Measurements from ENCODE around the gene L3MBTL4.
"Not testable (repeated sequence)": the region's sequence is repeated elsewhere in the genome, so short reads cannot be mapped to it uniquely, and the experiment has no call there.

The L3MBTL4 gene

GRCh38 chr18:6271585-6271984, 143.1 kb downstream of the L3MBTL4 start:
- no peak for ATAC-seq
- H3K9me3 Mint-ChIP-seq: peaks cover 4% of the 10 kb centered on the region
- peaks cover 13% of the 10 kb centered on the region for H3K36me3 Mint-ChIP-seq
- no peak overlapping the region for H3K4me3 Mint-ChIP-seq
- no peaks in the 10 kb centered on the region for H3K4me1 Mint-ChIP-seq
- no peaks in the 10 kb centered on the region for H3K27me3 Mint-ChIP-seq
- no peak overlapping the region for H3K27ac Mint-ChIP-seq

- Mint-ChIP-seq H3K27ac (no peak overlapping the region), H3K36me3 (peaks cover 13% of the 10 kb centered on the region), H3K4me1 (no peaks in the 10 kb centered on the region), H3K9me3 (peaks cover 4% of the 10 kb centered on the region), H3K4me3 (no peak overlapping the region), H3K27me3 (no peaks in the 10 kb centered on the region)
- peak; percentile 16 for ATAC-seq
These were observed 143.9 kb downstream of the L3MBTL4 start for GRCh38 chr18:6270771-6271216.

DNA sequence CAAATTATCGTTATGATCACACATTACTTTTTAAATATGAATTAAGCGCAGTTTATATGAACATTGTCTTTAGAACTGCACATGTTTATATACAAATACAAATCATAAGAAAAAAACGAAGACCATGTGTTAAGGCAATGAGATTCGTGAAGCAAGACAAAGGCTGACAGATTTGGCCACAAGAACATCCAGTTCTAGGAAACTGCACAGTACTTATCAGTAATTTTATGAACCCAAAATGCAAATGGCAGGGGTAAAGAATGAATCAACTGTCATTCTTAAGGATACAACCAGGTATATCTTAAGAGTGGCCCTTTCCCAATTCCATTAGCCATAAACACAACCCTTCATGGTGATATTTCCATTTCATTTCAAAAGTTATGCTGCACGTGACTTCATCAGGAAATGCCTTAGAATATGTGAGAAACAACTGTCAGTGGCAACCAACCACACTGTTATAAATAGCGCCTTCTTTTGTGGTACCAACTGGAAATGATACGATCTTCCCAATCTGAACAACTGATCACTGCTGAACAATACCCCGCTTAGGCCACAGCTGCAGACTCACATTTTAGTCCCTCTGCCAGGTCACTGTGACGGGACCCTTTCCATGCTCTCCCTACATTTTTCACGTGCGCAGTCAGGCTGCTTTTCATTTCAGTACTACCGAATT, 144.9 kb downstream of the L3MBTL4 start:
- ATAC-seq: no peak
- no peak overlapping the region for H3K4me3 Mint-ChIP-seq

GRCh38 chr18:6266212-6266611, 148.5 kb downstream of the L3MBTL4 start:
- Mint-ChIP-seq H3K9me3 (peaks cover 6% of the 10 kb centered on the region), H3K27ac (no peak overlapping the region), H3K27me3 (no peaks in the 10 kb centered on the region), H3K36me3 (peaks cover 7% of the 10 kb centered on the region), H3K4me3 (no peak overlapping the region), H3K4me1 (no peaks in the 10 kb centered on the region)
- ATAC-seq: no peak

More for the DNA sequence above, 144.9 kb downstream of the L3MBTL4 start:
- peaks cover 4% of the 10 kb centered on the region for H3K9me3 Mint-ChIP-seq
- H3K27ac Mint-ChIP-seq: no peak overlapping the region
- peaks cover 13% of the 10 kb centered on the region for H3K36me3 Mint-ChIP-seq
- no peaks in the 10 kb centered on the region for H3K27me3 Mint-ChIP-seq
- H3K4me1 Mint-ChIP-seq: no peaks in the 10 kb centered on the region

- Mint-ChIP-seq H3K4me1 (no peaks in the 10 kb centered on the region), H3K4me3 (no peak overlapping the region), H3K27me3 (no peaks in the 10 kb centered on the region), H3K36me3 (peaks cover 21% of the 10 kb centered on the region), H3K9me3 (peaks cover 22% of the 10 kb centered on the region), H3K27ac (no peak overlapping the region)
- ATAC-seq: no peak
These were observed 152.8 kb downstream of the L3MBTL4 start for GRCh38 chr18:6261938-6262337.

DNA sequence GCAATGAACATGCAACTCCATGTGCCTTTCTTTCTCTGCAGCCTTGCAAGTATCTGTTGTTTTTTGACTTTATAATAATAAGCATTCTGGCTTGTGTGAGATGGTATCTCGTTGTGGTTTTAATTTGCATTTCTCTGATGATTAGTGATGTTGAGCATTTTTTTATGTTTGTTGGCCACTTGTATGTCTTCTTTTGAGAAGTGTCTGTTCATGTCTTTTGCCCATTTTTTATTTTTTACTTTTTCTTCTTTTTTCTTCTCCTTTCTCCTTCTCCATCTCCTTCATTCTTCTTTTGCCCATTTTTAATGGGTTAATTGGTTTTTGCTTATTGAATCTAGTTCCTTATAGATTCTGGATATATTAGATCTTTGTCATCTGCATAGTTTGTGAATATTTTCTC, 155.4 kb downstream of the L3MBTL4 start:
- peaks cover 22% of the 10 kb centered on the region for H3K9me3 Mint-ChIP-seq
- ATAC-seq: not testable (repeated sequence)

GRCh38 chr18:6257950-6258349, 156.8 kb downstream of the L3MBTL4 start:
- Mint-ChIP-seq H3K9me3 (peaks cover 25% of the 10 kb centered on the region), H3K27ac (no peak overlapping the region), H3K36me3 (peaks cover 25% of the 10 kb centered on the region), H3K27me3 (no peaks in the 10 kb centered on the region), H3K4me1 (peaks cover 5% of the 10 kb centered on the region), H3K4me3 (no peak overlapping the region)
- ATAC-seq: no peak

More for the DNA sequence above, 155.4 kb downstream of the L3MBTL4 start:
- H3K27me3 Mint-ChIP-seq, H3K27ac Mint-ChIP-seq, H3K4me3 Mint-ChIP-seq, H3K4me1 Mint-ChIP-seq: not testable (repeated sequence)
- peaks cover 21% of the 10 kb centered on the region for H3K36me3 Mint-ChIP-seq

DNA sequence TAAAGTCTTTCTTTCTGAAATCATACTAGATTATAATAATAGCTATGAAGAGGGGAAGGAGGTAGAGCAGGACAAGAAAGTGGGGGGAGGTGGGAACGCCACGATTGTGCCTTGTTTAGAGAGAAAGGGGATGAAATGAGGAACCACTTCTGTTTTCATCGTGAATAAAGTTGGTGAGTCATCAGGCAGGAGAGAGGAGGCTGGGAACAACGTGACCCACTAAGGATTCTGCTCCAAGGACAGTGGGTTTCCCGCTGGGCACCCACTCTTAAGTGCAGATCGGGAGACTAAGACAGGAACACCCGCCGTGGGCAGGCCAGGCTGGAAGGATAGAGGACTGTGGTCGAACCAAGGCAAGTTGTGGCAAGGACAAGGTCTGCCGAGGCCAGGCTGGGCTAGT, 158.2 kb downstream of the L3MBTL4 start:
- H3K4me3 Mint-ChIP-seq: no peak overlapping the region
- no peak overlapping the region for H3K27ac Mint-ChIP-seq
- no peak for ATAC-seq
- H3K4me1 Mint-ChIP-seq: peaks cover 5% of the 10 kb centered on the region
- H3K36me3 Mint-ChIP-seq: peaks cover 25% of the 10 kb centered on the region
- H3K27me3 Mint-ChIP-seq: no peaks in the 10 kb centered on the region
- H3K9me3 Mint-ChIP-seq: peaks cover 25% of the 10 kb centered on the region

DNA sequence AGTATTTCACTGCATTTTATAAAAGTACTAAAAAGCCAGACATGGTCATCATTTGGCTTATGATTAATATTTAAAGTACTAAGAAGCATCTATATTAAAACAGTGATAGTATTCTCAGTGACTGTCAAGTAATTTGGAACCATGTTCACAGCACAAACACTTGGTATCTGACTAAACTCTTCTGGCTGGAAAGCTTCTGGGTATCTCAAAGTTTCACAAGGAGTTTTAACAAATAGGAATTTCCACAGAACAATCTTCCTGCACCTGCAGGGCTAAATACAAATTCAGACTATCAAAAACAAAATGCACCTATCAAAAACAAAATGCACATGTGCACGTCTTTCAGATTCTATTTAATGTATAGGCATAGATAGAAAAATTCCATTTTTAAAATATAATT, 158.8 kb downstream of the L3MBTL4 start:
- Mint-ChIP-seq H3K36me3 (peaks cover 25% of the 10 kb centered on the region), H3K9me3 (peaks cover 22% of the 10 kb centered on the region), H3K27me3 (no peaks in the 10 kb centered on the region), H3K4me3 (no peak overlapping the region), H3K4me1 (peaks cover 5% of the 10 kb centered on the region), H3K27ac (no peak overlapping the region)
- ATAC-seq: no peak

DNA sequence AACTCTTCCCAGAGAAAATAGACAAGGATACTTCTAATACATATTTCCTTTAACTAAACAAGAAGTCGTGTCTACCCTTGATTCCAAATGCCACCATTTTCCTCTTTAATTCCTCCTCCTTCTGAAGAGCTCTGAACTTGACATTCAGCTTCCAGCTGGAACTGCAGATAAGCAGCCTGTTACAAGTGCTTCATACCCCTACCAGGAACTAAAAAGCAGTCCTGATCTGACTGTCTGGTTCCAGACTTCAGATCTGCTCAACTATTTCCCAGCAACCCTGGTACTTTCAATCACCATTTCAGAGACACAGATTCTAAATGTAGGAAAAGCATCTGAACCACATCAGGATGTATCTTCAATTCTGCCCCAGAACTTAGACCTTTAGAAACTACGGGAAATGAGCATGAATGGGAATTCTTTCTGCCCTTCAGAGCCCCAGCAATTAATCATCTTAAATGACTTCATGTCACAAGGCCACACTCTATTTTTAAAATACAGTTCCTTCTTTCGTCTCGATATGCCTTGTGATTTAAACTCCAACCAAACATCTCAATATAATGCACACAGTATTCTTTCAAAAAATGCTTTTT, 159.5 kb downstream of the L3MBTL4 start:
- Mint-ChIP-seq H3K27ac (no peak overlapping the region), H3K4me1 (peaks cover 5% of the 10 kb centered on the region), H3K27me3 (no peaks in the 10 kb centered on the region), H3K4me3 (no peak overlapping the region), H3K36me3 (peaks cover 22% of the 10 kb centered on the region), H3K9me3 (peaks cover 19% of the 10 kb centered on the region)
- ATAC-seq: no peak

DNA sequence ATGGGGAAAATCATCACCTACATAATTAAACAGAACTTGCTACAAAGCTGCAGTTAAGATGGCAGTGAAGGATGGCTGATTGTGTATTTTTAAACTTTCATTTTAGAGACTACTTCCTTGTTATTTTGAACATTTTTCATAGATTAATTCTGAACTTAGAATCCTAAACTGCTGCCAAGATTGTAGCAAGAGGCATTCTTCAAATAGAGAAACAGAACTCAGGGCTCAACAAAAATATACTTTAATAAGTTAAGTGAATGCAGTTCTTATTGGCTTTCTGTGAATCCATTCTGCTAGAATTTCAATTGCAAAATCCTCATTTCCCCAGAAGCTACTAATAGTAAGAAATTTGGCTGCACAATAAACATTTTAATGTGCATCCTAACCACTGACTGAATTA, 160.3 kb downstream of the L3MBTL4 start:
- peaks cover 17% of the 10 kb centered on the region for H3K36me3 Mint-ChIP-seq
- no peaks in the 10 kb centered on the region for H3K27me3 Mint-ChIP-seq
- H3K4me3 Mint-ChIP-seq: no peak overlapping the region
- peaks cover 14% of the 10 kb centered on the region for H3K9me3 Mint-ChIP-seq
- H3K4me1 Mint-ChIP-seq: peaks cover 5% of the 10 kb centered on the region
- ATAC-seq: no peak
- H3K27ac Mint-ChIP-seq: no peak overlapping the region

DNA sequence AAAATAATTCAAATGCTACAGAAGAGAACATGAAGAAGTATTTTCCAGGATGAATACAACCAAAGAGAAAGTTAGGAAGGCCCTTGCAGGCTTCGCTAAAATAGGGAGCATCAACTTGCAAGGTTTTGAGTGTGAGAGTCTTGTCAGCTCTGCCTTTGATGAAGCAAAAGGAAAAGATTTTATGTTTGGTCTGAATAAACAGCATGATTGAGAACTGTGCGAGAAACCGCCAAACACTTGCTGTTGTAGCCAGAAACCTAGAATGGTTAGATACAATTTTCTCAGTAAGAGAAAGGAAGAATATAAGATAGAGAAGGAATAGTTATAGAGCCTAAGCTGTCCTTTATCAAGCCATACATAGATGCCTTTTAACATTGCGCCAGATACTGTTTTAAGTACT, 163.6 kb downstream of the L3MBTL4 start:
- Mint-ChIP-seq H3K4me3 (no peak overlapping the region), H3K27me3 (no peaks in the 10 kb centered on the region), H3K4me1 (no peaks in the 10 kb centered on the region), H3K36me3 (peaks cover 4% of the 10 kb centered on the region), H3K27ac (no peak overlapping the region), H3K9me3 (peaks cover 3% of the 10 kb centered on the region)
- no peak for ATAC-seq

DNA sequence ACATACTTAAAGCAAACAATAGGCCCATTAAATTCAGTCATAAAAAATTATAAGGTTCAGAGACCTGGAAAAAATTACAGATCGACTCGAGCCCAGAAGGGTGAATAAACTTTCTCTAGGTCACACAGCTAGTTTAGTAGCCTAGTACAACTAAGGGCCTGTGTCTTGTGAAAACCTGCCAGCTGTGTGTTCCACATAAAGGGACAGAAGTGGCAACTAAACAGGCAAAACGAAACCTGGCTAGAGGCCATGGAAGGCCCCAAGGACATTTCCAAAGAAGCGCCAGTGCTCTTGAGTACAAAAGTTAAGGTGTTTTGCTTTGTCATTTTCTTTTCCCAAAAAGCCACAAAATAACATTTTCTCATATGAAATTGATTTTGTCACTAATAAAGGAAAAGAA, 164.9 kb downstream of the L3MBTL4 start:
- no peak for ATAC-seq
- Mint-ChIP-seq H3K4me1 (no peaks in the 10 kb centered on the region), H3K9me3 (peaks cover 3% of the 10 kb centered on the region), H3K27me3 (no peaks in the 10 kb centered on the region), H3K4me3 (no peak overlapping the region), H3K36me3 (peaks cover 4% of the 10 kb centered on the region), H3K27ac (no peak overlapping the region)

- H3K36me3 Mint-ChIP-seq: peaks cover 4% of the 10 kb centered on the region
- ATAC-seq: no peak
These were observed 165.5 kb downstream of the L3MBTL4 start for GRCh38 chr18:6249170-6249569.

DNA sequence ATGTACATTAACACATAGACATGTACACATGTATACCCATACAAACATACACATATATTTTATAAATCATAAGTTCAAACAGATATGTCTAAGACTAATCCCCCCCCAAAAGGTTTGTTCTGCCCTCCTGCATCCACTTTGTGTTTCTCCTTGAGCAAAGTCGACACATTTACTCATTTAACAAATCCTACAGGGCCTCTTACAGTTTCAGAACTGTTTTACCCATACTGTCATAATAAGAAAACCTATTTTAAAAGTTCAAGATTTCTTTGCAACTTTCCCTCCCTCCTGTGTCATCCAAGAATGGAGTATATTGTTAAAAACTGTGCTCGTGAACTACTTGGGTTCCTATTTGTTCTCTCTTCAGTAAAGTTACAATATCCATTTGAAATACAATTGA, 166.7 kb downstream of the L3MBTL4 start:
- no peaks in the 10 kb centered on the region for H3K27me3 Mint-ChIP-seq
- no peak overlapping the region for H3K27ac Mint-ChIP-seq
- peaks cover under 1% of the 10 kb centered on the region for H3K36me3 Mint-ChIP-seq
- no peaks in the 10 kb centered on the region for H3K4me1 Mint-ChIP-seq
- ATAC-seq: no peak
- no peak overlapping the region for H3K4me3 Mint-ChIP-seq
- H3K9me3 Mint-ChIP-seq: no peaks in the 10 kb centered on the region

More at GRCh38 chr18:6249170-6249569, 165.5 kb downstream of the L3MBTL4 start:
- Mint-ChIP-seq H3K27me3 (no peaks in the 10 kb centered on the region), H3K4me3 (no peak overlapping the region), H3K27ac (no peak overlapping the region), H3K4me1 (no peaks in the 10 kb centered on the region), H3K9me3 (peaks cover 3% of the 10 kb centered on the region)

DNA sequence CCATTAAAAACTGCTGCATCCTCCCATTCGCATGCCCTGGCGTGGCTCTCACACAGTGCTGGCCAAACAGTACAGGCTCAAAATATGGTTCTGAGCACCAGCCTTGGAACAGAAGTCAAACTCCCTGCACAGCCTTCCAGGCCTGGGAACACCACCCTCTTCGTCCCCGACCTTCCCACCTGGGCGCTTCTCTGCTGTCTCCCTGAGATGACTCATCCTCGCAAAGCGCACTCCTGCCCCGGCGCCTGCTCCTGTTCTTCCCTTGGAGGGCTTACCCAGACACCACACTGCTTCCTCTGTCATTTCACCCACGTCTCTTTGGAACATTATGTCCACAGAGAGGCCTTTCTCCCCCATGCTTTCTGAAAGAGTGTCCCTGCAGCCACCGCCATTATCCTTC, 172.7 kb downstream of the L3MBTL4 start:
- Mint-ChIP-seq H3K4me1 (no peaks in the 10 kb centered on the region), H3K9me3 (peaks cover 4% of the 10 kb centered on the region), H3K4me3 (no peak overlapping the region), H3K27me3 (no peaks in the 10 kb centered on the region), H3K36me3 (peaks cover 6% of the 10 kb centered on the region), H3K27ac (no peak overlapping the region)
- no peak for ATAC-seq
